HepG2 (cell line): ENCODE measurements around the gene ZMYND10. TPM values are rescaled to one million over a fixed set of nuclear protein-coding genes. Genes with fewer than 3 reads are reported as not detected.

Experiments used
- AHDC1 ChIP-seq: sonication (generic); formaldehyde crosslinking; IDR thresholded peaks from 2 replicates; pipeline ENCODE4 v1.5.1; 2020; ENCODE audit warnings: mild to moderate bottlenecking, missing genetic modification reagents, borderline replicate concordance
- AHR ChIP-seq: IDR thresholded peaks from 2 replicates; pipeline ENCODE4 v1.6.1; 2018; ENCODE audit warnings: missing genetic modification reagents, missing compliant biosample characterization
- ARID3A ChIP-seq: IDR thresholded peaks from 2 replicates; pipeline ENCODE4 v1.6.1; 2012; ENCODE audit warnings: low read depth, low read length, improper control_type of control experiment
- FOXK1 ChIP-seq: sonication (generic); formaldehyde crosslinking; IDR thresholded peaks from 2 replicates; pipeline ENCODE4 v1.4.0; 2020; ENCODE audit warnings: low read depth, missing genetic modification reagents, borderline replicate concordance
- RBFOX2 ChIP-seq: fragments of 200-400 bp; formaldehyde crosslinking; IDR thresholded peaks from 2 replicates; pipeline ENCODE4 v1.6.1; 2017; ENCODE audit warnings: low read depth, mild to moderate bottlenecking, low read length
- SPEN ChIP-seq: sonication (generic); formaldehyde crosslinking; IDR thresholded peaks from 2 replicates; pipeline ENCODE4 v1.5.1; 2020; ENCODE audit warnings: low read depth, mild to moderate bottlenecking, missing genetic modification reagents
- ZBTB49 ChIP-seq: sonication (generic); formaldehyde crosslinking; IDR thresholded peaks from 2 replicates; pipeline ENCODE4 v1.4.0; 2020; ENCODE audit warnings: missing genetic modification reagents, borderline replicate concordance
- ZNF20 ChIP-seq: sonication (generic); formaldehyde crosslinking; IDR thresholded peaks from 2 replicates; pipeline ENCODE4 v1.4.0; 2020; ENCODE audit warnings: mild to moderate bottlenecking, moderate library complexity, missing genetic modification reagents
- ZNF205 ChIP-seq: IDR thresholded peaks from 2 replicates; pipeline ENCODE4 v1.6.1; 2018; ENCODE audit warnings: missing biosample characterization, missing genetic modification reagents
- ZNF512B ChIP-seq: sonication (generic); formaldehyde crosslinking; IDR thresholded peaks from 2 replicates; pipeline ENCODE4 v1.5.1; 2020; ENCODE audit warnings: missing genetic modification reagents, mild to moderate bottlenecking, borderline replicate concordance
- ZNF607 ChIP-seq: sonication (generic); formaldehyde crosslinking; IDR thresholded peaks from 2 replicates; pipeline ENCODE4 v1.5.1; 2020; ENCODE audit warnings: missing genetic modification reagents, mild to moderate bottlenecking, borderline replicate concordance
- ZNF614 ChIP-seq: IDR thresholded peaks from 2 replicates; pipeline ENCODE4 v1.6.1; 2018; ENCODE audit warnings: missing biosample characterization, missing genetic modification reagents, inconsistent platforms, borderline replicate concordance
- ZNF644 ChIP-seq: IDR thresholded peaks from 2 replicates; pipeline ENCODE4 v1.6.1; 2016; ENCODE audit warnings: low read depth
- ZSCAN31 ChIP-seq: sonication (generic); formaldehyde crosslinking; IDR thresholded peaks from 2 replicates; pipeline ENCODE4 v1.5.0; 2020; ENCODE audit warnings: low read depth, mild to moderate bottlenecking, missing genetic modification reagents
- polyA plus RNA-seq, 8 experiments: library from polyadenylated mRNA; depleted of rRNA in 3 of 8; stranded (reverse) in 7 of 8; unstranded in 1 of 8; fragments of >200 nt; fragmentation: Illumina TruSeq in 4 of 8; extraction: Trizol in 4 of 8; gene quantifications; 2 replicates each; pipeline versions ENCODE4 v1.2.1 to v1.2.3, GENCODE V29; 2011 to 2016; ENCODE audit warnings: low read depth in 4 of 8, missing spikeins in 1 of 8, mixed read lengths in 1 of 8; ENCODE audit not compliant: insufficient read depth in 1 of 8
- total RNA-seq, 5 experiments: library from RNA; depleted of rRNA; stranded (reverse); fragments of >200 nt; fragmentation: Illumina TruSeq; extraction: Trizol; gene quantifications; 2 replicates each; pipeline ENCODE4 v1.2.3, GENCODE V29; 2016; ENCODE audit warnings: low read depth in 1 of 5

Gene ZMYND10
- total and polyA plus RNA-seq, 2 of the 13 experiments (the other 11 are each of a cell fraction or from before 2014, with no cell fraction given), result 0.60 to 0.74 TPM

GRCh38 chr3:50292159-50293078 lies 53.1 kb downstream of the ZMYND10 start, which contains the start of gene IFRD2 (continued):
- 0 out of 2 replicates have a peak, but pooled peaks have one; percentile 21 for TF ChIP-seq ZNF512B (CRISPR knock-in tag)
- TF ChIP-seq ZNF20 (CRISPR knock-in tag), result no peak
- 0 out of 2 replicates have a peak, but pooled peaks have one; percentile 18 for TF ChIP-seq ARID3A
- TF ChIP-seq ZNF205 (CRISPR knock-in tag), result no peak
- TF ChIP-seq FOXK1, result peak; percentile 90
- peak; percentile 28; the same call in 1 of the 2 replicates for TF ChIP-seq ZNF607 (CRISPR knock-in tag)
- no peak for TF ChIP-seq AHR (CRISPR knock-in tag)
- TF ChIP-seq ZSCAN31 (CRISPR knock-in tag), result peak; percentile 86
- TF ChIP-seq SPEN (CRISPR knock-in tag), result peak; percentile 76; the same call in 1 of the 2 replicates
- peak; percentile 89 for TF ChIP-seq RBFOX2
- no peak; the same call in 1 of the 2 replicates for TF ChIP-seq ZNF614 (CRISPR knock-in tag)
- TF ChIP-seq AHDC1, result no peak
- no peak for TF ChIP-seq ZBTB49 (CRISPR knock-in tag)
- TF ChIP-seq ZNF644 (CRISPR knock-in tag), result no peak
